ENCODE measurements around the gene PAGE2B. TPM values are rescaled to one million over a fixed set of nuclear protein-coding genes. Genes with fewer than 3 reads are reported as not detected.

PAGE2B gene
- total and polyA plus RNA-seq, 10 of the 15 experiments (the other 5 are each of a cell fraction or from before 2014, with no cell fraction given) = 0.22 to 0.65 (median 0.32) TPM; not detected in 7

GRCh38 chrX:55099162-55099561 is 24.3 kb downstream of the PAGE2B start:
- no peaks in the 10 kb centered on the region for H3K4me1 ChIP-seq (ENCODE audit: control insufficient read depth, insufficient read depth, low read length)
- no peak for DNase-seq (ENCODE audit: low read depth, low spot score)
- whole genome bisulfite sequencing (ENCODE audit: insufficient coverage, insufficient replicate concordance, low lambda C conversion rate, missing lambda C conversion rate) = 0% methylated on average over 1 of the region's 1 CpG
- no peak for ATAC-seq
- H3K36me3 ChIP-seq (ENCODE audit: control insufficient read depth in 2 of 2, insufficient read depth in 2 of 2, low read length in 1 of 2) = no peaks in the 10 kb centered on the region
- no peaks in the 10 kb centered on the region for H4K20me1 ChIP-seq (ENCODE audit: control insufficient read depth, insufficient read depth)
- ChIA-PET RAD21 (ENCODE audit: unreplicated experiment) (no interaction called here), POLR2A (no interaction called here), CTCF (no interaction called here), SMC1A (ENCODE audit: uncharacterized antibody, unreplicated experiment) (no interaction called here)
- H3K9me3 ChIP-seq (replicated peaks; ENCODE audit: control insufficient read depth, insufficient read depth, low read length) = no peaks in the 10 kb centered on the region
- intact Hi-C loops (cut with micrococcal nuclease; ENCODE audit: unreplicated experiment) = no loop called here
- in situ Hi-C loops (cut with MboI) = no loop called here
- no TSS peak for BruUV-seq (replicated peaks)
- TF ChIP-seq BCL3 (IDR thresholded peaks at IDR 0.05; ENCODE audit: borderline replicate concordance, insufficient read depth, low read depth, low read length, poor library complexity, severe bottlenecking) (no peak), MXI1 (IDR thresholded peaks at IDR 0.05; ENCODE audit: low read depth, low read length) (no peak), MAX (IDR thresholded peaks at IDR 0.05; ENCODE audit: low read depth, low read length) (no peak), TCF3 (IDR thresholded peaks at IDR 0.05; ENCODE audit: borderline replicate concordance, insufficient read depth, low read depth, low read length) (no peak), SMC3 (IDR thresholded peaks at IDR 0.05; ENCODE audit: borderline replicate concordance, low read length) (no peak), NBN (IDR thresholded peaks at IDR 0.05) (no peak), E2F8 (IDR thresholded peaks at IDR 0.05; ENCODE audit: low read depth, partially characterized antibody) (no peak)
- no peak overlapping the region for H3K27ac ChIP-seq (ENCODE audit: control insufficient read depth, insufficient read depth)
- H3K79me2 ChIP-seq (ENCODE audit: control insufficient read depth, insufficient read depth, low read length) = no peaks in the 10 kb centered on the region
- FAIRE-seq = no peak
- H2AFZ ChIP-seq (ENCODE audit: control insufficient read depth, low read depth, low read length) = no peak overlapping the region
- H3K27me3 ChIP-seq (replicated peaks in 1 of 2; ENCODE audit: control insufficient read depth in 2 of 2, insufficient read depth in 2 of 2, low read length in 1 of 2) = no peaks in the 10 kb centered on the region
- H3K4me3 ChIP-seq = no peak overlapping the region
- H3K4me2 ChIP-seq (ENCODE audit: control insufficient read depth, insufficient read depth) = no peak overlapping the region
- no peak overlapping the region for H3K9ac ChIP-seq (ENCODE audit: control insufficient read depth, insufficient read depth, low read length)

Data from GM12878 (cell line).